DMS 273 treated with DMSO at 0.1 percent for 48 hours (cell line): ENCODE measurements around the gene GULP1.

ENCODE experiments used
- DNase-seq: peaks from one replicate; lab custom pipeline; 2025; lab: John Stamatoyannopoulos, UW

Gene GULP1

GRCh38 chr2:188379748-188380147 lies 88.1 kb downstream of the GULP1 start:
- DNase-seq, result no peak

DNA sequence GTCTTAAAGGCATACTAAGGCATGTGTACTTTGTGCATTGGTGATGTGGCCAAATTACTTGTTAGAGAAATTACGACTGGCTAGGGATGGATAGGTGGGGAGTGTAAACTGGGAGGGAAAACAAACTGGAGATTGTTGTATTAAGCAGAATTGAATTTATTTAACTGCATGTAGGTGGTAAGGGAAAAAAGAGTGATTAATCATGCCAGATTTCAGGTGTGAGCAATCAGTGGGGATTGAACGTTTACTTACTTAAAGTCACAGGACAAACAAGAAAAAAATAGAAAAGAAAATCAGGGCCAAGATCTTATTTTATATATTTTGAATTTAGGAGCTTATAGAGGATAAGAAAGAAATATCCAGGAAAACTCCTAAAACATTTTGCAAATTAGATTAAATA lies 88.6 kb downstream of the GULP1 start:
- DNase-seq, result no peak

GRCh38 chr2:188381614-188382013 lies 89.9 kb downstream of the GULP1 start:
- DNase-seq, result no peak

DNA sequence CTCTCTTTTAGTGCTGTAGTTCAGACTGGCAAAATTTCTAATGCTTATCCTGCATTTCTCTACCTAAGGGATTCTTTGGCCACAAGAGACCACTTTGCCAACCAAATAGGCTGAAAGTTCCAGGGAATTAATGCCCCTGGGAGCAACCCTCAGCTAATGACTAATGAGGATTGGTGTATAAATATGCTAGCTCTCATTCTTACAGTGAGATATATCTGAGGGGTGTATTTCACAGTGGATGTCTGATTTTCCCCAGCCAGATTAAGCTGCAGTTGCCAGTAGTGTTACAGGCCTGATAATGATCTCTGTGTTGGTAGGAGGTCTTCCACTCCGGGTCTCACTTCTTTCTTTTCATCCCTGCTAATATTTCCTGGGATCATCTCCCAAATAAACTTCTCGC lies 90.4 kb downstream of the GULP1 start:
- no peak for DNase-seq

GRCh38 chr2:188383158-188383557 lies 91.5 kb downstream of the GULP1 start:
- DNase-seq, result no peak

- DNase-seq, result no peak
These were observed 94.2 kb downstream of the GULP1 start for GRCh38 chr2:188385857-188386256.

DNA sequence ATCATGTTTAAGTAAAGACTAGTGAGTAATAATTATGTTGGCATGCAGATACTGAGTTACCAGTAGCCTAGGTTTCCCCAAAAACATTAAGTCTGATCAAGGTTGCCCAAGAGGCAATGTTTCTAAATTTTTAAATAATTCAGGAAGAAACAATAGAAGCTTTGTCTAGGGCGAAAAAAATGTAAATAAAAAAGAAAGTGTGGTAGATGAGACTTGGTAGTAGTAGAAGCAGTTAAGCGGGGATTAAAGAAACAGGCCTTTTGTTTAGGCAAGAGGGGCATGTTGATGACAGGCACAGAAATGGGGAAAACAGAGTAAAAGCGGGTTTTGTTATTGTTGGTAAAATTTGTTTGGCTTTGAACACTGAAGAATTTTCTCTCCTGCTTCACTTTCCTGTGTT lies 97.2 kb downstream of the GULP1 start:
- no peak for DNase-seq

DNA sequence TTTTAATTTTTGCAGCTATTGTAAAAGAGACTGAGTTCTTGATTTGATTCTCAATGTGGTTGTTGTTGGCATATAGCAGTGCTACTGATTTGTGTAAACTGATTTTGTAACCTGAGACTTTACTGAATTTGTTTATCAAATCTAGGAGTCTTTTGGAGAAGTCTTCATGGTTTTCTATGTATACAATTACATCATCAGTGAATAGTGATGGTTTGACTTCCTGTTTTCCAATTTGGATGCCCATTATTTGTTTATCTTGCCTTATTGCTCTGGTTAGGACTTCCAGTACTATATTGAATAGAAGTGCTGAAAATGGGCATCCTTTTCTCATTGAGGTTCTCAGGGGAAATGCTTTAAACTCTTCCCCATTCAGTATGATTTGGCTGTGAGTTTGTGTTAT lies 99.7 kb downstream of the GULP1 start:
- DNase-seq, result no peak

DNA sequence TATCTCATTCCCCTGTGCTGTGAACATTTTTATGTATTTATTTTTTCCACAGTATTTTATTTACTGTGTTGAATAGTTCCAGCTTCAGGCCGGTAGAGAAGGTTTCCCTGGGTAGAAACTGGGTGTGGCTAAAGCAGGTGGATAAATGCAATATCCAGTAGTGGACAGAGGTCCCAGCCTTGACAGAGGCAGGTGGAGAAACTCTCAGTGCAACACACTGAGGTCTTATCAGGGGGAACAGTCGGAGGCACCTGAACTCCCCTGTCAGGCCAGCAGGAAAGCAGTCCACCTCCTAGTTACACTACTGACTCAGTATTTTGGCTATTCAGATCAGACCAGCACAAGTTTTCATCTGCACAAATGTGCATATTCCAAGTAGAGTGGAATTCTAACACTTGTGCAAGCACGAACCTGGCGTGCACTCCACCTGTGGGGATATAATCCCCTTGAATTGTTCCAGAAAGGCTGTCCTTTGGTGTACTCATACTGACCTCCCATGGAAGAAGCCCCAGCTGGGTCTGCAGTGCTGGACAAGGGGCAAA lies 103.3 kb downstream of the GULP1 start:
- DNase-seq, result no peak

GRCh38 chr2:188395903-188396689 lies 104.4 kb downstream of the GULP1 start:
- DNase-seq, result no peak

GRCh38 chr2:188399159-188399558 lies 107.5 kb downstream of the GULP1 start:
- no peak for DNase-seq

DNA sequence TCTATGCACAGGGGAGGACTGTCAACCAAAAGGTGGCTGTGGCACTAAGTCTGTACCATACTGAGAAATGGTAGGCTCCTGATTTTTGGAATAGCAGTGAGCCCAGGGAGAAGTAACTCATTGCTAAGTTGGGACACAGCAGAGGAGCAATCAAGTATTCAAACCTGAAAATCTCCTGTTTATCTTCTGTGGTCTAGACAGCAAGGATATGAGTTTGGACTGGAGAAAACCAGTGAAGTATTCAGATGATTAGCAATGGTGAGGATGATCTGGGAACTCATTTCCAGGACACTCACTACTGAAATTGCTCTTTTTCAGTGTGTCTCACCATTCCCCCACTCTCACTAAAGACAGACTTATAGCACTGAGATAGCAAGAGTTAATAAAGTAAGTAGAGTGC lies 112.0 kb downstream of the GULP1 start:
- DNase-seq, result no peak

- DNase-seq, result no peak
These were observed 112.8 kb downstream of the GULP1 start for GRCh38 chr2:188404341-188405004.

DNA sequence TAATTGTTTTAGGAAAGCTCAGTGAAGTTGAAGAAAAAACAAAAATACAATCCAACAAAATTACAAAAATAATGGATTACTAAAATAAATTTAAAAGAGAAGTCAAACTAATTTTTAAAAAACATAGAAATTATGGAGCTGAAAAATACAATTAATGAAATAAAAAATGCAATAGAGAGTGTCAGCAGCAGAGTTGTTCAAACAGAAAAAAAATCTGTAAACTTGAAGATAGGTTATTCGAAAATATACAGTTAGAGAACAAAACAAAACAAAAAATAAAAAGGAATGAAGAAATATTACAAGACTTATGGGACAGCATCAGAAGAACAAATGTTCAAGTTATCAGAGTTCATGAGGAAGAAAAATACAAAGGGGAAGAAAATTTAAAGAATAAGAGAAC lies 114.7 kb downstream of the GULP1 start:
- DNase-seq, result no peak

DNA sequence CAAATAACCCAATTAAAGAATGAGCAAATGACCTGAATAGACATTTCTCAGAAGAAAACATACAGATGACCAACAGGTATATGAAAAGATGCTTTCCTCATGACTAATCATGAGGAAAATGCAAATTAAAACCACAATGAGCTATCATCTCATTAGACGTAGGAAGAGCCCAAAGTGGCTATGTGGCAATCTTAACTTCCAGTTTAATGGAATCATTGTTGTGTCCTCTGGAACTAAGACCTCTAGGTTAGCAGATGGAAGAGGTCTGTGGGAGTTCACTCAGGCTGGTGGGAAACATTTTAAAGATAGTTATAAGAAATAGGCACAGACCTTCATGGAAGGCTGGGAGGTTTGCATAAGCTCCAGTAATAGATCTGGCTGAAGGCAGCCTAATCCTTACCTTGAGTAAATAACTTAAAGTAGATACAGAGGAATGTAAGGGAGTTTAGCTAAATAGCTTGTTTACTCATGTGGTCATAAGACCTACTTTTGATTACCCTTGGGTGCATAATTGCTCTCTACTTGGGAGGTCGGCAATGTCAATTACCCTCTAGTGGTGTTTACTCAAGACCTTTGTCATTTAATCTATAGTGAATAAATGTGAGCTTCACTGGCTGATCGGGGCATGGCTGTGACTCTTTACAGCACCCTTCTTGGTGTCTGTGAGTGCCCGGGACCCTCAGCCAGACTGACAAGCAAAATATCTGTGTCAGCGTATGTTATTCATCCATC lies 119.0 kb downstream of the GULP1 start:
- DNase-seq, result no peak

- no peak for DNase-seq
These were observed 120.5 kb downstream of the GULP1 start for GRCh38 chr2:188412190-188412589.

GRCh38 chr2:188414411-188414810 lies 122.7 kb downstream of the GULP1 start:
- DNase-seq, result no peak

GRCh38 chr2:188414869-188415753 lies 123.4 kb downstream of the GULP1 start:
- no peak for DNase-seq

DNA sequence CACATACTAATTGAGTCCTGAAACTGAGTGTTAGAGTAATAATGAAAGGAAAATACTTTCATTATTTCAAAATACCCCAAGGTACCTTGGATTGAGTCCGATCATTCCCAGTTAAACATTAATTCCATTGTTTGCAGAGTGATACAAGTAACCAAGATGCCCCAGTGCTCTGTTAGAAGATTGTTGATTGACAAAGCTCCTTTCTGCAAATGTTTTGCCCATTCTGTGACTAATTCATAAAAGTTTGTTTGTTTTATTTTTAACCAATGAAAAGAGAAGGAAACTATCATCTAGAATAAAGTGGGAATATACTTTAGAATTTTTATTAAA lies 124.0 kb downstream of the GULP1 start:
- no peak for DNase-seq

DNA sequence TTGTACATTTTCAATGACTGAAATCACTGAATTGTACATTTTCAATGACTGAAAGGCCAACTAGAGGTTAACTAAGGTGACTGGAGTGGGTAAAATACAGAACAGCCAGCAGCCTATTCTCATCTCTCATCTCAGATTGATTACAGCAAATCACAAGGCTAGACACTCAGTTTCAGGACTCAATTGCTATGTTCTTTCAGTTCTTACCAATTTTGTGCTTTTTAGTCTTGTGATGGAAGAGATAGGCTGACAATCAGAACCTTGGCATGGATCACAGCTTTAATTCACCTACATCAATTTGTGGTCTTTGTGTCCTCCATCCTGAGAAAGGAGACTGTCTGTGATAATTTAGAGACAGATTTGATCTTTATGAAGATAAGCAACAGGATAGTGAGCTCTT lies 124.7 kb downstream of the GULP1 start:
- DNase-seq, result no peak

- DNase-seq, result no peak
These were observed 131.1 kb downstream of the GULP1 start for GRCh38 chr2:188422726-188423125.

DNA sequence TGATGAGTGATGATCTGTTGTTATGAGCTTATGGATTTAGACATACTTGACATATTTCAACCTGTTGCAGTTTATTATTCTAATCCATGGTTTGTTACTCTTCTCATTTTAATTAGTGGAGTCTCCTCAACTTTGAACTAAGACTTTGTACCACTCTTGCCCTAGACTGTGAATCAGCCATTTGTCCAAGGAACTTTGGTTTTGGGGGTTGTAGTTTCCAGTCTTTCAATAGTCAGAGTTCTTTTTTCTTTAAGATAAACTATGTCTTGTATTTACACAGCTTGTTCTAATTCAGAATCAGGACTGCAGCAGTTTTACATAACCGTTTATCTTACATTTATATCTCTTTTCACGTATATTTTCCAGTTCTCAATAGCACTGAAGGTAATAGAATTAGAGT lies 133.6 kb downstream of the GULP1 start:
- DNase-seq, result no peak
